Liver (tissue), 3 donors: ENCODE measurements around the gene FSIP1.

ENCODE experiments used
- FOXA1 ChIP-seq: IDR thresholded peaks from 2 replicates; pipeline ENCODE4 v1.6.1; 2016; ENCODE audit warnings: antibody characterized with exemption
- GABPA ChIP-seq, 2 donors: IDR thresholded peaks in 1 of 2; conservative IDR thresholded peaks in 1 of 2; 2 replicates each; pipeline ENCODE4 v1.6.1; 2016; ENCODE audit warnings: antibody characterized with exemption in 2 of 2, mild to moderate bottlenecking in 1 of 2, moderate library complexity in 1 of 2
- RAD21 ChIP-seq, 2 donors: IDR thresholded peaks; 2 replicates each; pipeline ENCODE4 v1.6.1; 2016; ENCODE audit warnings: antibody characterized with exemption in 2 of 2, mild to moderate bottlenecking in 2 of 2
- TF ChIP-seq, protein P1 (sequence below): fragments of 150-350 bp; IDR thresholded peaks from 2 replicates; pipeline ENCODE4 v1.5.1; 2017; ENCODE audit warnings: improper control_type of control experiment, low read depth, low read length; ENCODE audit not compliant: missing input control
- donor health status: healthy.
- donor health status: healthy.

DNA sequence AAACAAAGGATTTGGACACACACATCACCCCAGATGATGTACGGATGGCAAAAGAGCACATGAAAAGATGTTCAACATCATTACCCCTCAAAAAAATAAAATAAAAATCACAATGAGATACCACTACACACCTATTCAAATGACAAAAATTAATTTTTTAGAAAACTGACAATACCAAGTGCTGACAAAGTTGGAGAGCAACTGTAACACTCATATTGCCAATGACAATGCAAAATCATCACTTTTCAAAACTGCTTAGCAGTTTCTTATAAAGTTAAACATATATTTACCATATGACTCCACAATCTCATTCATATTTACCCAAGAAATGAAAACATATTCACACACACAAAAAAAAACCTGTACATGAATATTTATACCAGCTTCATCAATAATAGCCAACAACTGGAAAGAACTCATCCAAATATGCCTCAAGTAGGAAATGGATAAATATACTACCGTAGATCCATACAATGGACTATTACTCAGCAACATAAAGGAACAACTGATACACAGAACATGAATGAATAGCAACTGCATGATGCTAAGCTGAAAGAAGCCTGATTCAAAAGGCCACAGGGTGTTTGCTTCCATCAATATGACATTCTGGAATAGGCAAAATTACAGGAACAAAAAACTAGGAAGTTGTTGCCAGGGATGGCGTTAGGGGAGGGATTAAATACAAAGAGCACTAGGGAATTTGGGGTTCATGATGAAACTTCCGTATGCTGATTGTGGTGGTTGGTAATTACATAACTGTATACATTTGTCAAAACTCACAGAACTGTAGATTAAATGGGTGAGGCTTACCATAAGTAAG, 1.3 kb downstream of the FSIP1 start:
- TF ChIP-seq RAD21 (IDR thresholded peaks at IDR 0.05) (no peak), GABPA (IDR thresholded peaks at IDR 0.05 in 1 of 2, conservative IDR thresholded peaks at IDR 0.05 in 1 of 2) (no peak), FOXA1 (no peak)
- TF ChIP-seq, protein P1, sequence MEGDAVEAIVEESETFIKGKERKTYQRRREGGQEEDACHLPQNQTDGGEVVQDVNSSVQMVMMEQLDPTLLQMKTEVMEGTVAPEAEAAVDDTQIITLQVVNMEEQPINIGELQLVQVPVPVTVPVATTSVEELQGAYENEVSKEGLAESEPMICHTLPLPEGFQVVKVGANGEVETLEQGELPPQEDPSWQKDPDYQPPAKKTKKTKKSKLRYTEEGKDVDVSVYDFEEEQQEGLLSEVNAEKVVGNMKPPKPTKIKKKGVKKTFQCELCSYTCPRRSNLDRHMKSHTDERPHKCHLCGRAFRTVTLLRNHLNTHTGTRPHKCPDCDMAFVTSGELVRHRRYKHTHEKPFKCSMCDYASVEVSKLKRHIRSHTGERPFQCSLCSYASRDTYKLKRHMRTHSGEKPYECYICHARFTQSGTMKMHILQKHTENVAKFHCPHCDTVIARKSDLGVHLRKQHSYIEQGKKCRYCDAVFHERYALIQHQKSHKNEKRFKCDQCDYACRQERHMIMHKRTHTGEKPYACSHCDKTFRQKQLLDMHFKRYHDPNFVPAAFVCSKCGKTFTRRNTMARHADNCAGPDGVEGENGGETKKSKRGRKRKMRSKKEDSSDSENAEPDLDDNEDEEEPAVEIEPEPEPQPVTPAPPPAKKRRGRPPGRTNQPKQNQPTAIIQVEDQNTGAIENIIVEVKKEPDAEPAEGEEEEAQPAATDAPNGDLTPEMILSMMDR, result no peak
